Pons (tissue), 1 donor: Measurements from ENCODE around the gene TMEM209.
A peak's percentile ranks its signal among the peaks of the same experiment; 100 is the strongest.
"Not testable (repeated sequence)": the region's sequence is repeated elsewhere in the genome, so short reads cannot be mapped to it uniquely, and the experiment has no call there.

Experiments used
- DNase-seq: peaks from one replicate; pipeline ENCODE4 v3.0.0-alpha.2; 2016; ENCODE audit warnings: low spot score

Gene TMEM209

DNA sequence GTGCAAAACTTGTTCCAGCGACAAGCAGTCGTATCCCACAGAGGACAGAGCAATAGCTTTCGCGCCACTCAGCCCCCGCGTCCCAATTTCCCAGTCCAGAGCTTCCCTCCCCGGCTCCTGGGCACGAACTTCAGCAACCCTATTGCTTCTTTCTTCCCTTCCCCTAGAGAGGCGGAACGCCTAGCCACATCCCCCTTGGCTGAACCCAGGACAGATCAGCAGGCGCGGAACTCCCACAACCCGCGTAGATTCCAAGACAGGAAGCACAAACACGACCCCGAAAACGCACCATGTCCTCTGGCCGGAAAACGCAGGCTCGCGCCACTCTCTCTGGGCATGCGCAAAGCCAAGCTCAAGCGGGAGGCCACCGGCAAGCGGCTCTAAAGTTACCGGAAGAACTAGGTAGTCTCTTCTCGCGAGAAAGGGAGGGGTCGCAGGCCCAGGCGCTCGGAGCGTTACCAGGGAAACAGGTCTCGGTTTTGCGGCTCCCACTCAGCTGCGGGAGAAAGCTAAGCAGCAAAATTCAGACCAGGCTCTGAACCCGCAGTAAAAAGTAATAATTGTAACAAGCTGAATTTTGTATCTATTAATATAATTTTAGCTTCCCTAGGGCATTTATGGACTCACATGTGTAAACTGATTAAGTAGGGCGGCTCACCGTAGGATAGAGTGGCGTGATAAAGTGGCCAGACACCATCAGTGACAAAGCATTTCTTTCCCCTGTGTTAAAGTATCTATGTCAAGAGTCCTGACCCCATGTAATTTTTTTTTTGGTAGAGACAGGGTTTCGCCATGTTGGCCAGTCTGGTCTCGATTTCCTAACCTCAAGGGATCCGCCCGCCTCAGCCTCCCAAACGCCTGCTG lies at the start of gene TMEM209:
TSS of gene TMEM209 (minus strand) at position 323 of the 864 bp plus-strand sequence. CDS start at position 292, 31 bp downstream.
- DNase-seq, result peak; percentile 96

DNA sequence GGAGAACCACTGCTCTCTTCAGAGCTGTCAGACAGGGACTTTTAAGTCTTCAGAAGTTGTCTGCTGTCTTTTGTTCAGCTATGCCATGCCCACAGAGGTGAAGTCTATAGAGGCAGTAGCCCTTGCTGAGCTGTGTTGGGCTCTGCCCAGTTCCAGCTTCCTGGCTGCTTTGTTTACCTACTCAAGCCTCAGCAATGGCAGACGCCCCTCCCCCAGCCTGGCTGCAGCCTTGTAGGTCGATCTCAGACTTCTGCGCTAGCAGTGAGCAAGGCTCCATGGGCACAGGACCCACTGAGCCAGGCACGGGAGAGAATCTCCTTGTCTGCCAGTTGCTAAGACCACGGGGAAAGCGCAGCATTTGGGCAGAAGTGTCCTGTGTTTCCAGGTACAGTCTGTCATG lies 49.3 kb upstream of the TMEM209 start:
- DNase-seq, result no peak

DNA sequence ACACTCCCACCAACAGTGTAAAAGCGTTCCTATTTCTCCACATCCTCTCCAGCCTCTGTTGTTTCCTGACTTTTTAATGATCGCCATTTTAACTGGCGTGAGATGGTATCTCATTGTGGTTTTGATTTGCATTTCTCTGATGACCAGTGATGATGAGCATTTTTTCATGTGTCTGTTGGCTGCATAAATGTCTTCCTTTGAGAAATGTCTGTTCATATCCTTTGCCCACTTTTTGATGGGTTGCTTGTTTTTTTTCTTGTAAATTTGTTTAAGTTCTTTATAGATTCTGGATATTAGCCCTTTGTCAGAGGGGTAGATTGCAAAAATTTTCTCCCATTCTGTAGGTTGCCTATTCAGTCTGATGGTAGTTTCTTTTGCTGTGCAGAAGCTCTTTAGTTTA lies 44.4 kb upstream of the TMEM209 start:
- not testable (repeated sequence) for DNase-seq

DNA sequence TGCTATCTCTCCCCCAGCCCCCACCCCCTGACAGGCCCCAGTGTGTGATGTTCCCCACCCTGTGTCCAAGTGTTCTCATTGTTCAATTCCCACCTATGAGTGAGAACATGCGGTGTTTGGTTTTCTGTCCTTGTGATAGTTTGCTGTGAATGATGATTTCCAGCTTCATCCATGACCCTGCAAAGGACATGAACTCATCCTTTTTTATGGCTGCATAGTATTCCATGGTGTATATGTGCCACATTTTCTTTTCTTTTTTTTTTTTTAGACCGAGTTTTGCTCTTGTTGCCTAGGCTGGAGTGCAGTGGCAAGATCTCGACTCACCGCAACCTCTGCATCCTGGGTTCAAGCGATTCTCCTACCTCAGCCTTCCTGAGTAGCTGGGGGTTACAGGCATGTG lies 43.6 kb upstream of the TMEM209 start:
- not testable (repeated sequence) for DNase-seq

DNA sequence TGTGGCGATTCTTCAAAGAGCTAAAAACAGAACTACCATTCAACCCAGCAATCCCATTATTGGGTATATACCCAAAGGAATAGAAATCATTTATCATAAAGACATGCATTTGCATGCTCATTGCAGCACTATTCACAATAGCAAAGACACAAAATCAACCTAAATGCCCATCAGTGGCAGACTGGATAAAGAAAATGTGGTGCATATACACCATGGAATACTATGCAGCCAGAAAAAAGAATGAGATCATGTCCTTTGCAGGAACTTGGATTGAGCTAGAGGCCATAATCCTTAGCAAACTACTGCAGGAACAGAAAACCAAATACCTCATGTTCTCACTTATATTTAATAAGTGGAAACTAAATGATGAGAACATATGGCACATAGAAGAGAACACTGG lies 41.3 kb upstream of the TMEM209 start:
- DNase-seq, result not testable (repeated sequence)

DNA sequence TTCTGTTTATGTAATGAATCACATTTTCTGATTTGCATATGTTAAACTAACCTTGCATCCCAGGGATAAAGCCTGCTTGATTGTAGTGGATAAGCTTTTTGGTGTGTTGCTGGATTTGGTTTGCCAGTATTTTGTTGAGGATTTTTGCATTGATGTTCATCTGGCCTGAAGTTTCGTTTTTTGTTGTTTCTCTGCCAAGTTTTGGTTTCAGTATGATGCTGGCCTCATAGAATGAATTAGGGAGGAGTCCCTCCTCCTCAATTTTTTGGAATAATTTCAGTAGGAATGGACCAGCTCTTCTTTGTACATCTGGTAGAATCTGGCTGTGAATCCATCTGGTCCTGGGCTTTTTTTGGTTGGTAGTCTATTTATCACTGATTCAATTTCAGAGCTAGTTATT lies 38.3 kb upstream of the TMEM209 start:
- not testable (repeated sequence) for DNase-seq

DNA sequence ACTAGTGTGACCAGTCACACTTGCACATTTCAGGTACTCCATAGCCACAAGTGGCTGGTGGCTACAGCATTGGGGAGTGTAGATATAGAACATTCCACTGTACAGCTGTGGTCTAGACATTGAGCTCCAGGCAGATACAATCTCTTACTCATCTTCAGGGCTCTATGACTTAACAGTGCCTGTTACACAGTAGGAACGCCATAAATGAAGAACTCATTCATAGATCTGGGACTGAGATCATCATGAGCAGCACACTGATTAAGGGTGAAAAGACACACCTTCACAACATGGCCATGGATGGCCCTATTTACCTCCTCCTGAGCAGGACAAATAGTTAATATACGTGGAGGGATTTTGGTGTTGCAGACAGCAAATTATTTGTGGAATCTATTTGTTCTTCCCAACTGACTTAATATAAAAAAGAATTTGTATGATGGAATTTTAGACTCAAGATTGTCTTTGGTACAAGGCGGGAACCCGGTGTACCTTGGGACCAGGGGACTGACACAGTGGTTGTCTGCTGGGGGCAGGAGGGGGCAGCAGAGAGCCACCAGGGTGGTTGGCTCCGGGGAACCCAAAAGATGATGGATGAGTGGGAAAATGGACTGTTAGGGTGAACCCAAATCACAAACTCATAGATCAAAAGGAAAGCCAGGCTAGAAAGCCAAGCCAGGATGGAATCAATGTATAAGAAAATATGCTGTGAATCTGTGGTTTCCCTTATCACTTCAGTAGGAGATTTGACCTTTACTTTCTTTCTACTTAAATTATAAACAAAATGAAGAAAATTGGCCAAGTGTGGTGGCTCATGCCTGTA lies 37.2 kb upstream of the TMEM209 start:
- peak; percentile 35 for DNase-seq

DNA sequence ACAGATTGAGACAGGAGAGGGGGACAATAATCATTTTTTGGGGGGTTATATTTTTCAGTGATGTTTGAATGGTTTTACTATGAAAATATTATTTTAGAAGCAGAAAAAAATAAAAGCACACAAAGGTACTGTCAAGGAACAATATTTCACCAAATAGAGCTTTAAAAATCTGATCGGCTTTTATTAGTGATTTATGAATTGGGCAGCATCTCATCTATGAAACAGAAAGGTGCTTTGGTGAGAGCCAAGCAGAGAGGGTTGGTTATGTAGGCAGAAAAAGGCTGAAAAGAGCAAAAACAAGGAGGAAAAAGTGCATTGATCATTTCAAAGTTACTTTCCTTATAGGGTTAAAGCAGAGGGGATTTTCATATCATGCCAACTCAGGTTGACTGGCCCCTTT lies 35.0 kb upstream of the TMEM209 start:
- no peak for DNase-seq

DNA sequence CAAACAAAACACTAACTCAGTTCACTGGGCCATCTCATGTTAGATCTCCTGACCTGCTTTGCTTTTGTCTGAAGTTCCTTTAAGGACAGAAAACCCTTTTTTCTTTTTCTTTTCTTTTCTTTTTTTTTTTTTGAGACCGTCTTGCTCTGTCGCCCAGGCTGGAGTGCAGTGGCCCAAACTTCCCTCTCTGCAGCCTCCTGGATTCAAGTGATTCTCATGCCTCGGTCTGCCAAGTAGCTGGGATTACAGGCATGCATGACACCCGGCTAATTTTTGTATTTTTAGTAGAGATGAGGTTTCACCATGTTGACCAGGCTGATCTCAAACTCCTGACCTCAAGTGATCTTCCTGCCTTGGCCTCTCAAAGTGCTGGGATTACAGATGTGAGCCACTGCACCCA lies 31.2 kb upstream of the TMEM209 start:
- DNase-seq, result not testable (repeated sequence)

DNA sequence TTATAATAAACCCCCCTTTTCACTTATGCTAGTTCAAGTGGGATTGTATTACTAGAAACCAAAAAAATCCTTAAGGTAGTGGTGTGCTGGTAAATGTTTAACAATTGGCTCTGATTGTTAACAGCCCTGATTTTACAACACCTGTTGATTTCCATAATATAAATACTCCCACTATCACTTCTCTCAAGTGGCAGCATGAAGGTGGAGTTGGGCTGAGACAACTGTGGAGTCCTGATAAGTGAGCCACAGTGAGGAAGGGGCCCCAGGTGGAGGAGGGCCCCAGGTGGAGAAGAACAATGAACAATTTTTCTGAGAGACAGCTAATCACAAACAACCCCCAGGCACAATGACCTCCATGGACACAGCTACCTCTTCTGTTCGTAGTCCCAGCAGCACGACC lies 28.9 kb upstream of the TMEM209 start:
- DNase-seq, result no peak

DNA sequence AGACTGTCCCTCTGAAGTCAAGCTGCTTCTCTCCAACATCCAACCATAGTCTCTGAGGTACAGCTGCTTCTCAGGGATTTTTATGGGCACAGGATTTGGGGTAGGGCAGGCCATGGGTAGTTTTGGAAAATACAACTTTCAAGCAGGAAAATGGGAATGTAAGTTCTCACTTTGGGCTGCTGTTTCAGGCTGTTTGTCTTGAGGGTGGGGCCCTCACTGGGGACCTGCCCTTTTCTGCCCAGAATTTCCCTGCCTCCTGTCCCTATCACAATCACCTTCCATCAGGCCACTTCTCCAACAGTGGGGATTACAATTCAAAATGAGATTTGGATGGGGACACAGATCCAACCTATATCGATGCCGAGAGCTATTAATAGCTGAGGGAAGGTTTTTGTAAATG lies 27.0 kb upstream of the TMEM209 start:
- DNase-seq, result no peak

DNA sequence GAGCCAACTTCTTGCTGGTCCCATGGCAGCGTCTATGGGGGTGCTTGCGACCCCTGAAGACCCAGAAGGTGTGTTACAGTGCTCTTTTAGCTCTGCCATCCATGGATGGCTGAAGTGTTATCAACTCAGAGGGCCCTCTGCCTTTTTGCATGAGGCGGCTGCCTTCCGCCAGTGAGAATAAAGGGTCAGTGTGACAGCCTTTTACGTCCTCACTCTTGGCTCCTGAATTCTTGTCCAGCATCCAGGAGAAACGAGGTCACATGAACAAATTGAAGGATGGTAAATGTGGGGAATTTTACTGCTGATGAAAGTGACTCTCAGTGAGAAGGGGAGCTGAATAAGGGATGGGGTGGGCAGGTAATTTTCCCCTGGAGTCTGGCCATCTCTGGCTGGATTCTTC lies 26.6 kb upstream of the TMEM209 start:
- DNase-seq, result peak; percentile 77

DNA sequence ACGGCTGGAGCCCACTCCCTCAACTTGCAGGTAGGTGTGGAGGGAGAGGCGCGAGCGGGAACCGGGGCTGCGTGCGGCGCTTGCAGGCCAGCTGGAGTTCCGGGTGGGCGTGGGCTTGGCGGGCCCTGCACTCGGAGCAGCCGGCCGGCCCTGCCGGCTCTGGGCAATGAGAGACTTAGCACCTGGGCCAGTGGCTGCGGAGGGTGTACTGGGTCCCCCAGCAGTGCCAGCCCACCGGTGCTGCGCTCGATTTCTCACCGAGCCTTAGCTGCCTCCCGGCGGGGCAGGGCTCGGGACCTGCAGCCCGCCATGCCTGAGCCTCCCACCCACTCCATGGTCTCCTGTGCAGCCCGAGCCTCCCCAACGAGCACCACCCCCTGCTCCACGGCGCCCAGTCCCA lies 24.8 kb upstream of the TMEM209 start:
- DNase-seq, result not testable (repeated sequence)

DNA sequence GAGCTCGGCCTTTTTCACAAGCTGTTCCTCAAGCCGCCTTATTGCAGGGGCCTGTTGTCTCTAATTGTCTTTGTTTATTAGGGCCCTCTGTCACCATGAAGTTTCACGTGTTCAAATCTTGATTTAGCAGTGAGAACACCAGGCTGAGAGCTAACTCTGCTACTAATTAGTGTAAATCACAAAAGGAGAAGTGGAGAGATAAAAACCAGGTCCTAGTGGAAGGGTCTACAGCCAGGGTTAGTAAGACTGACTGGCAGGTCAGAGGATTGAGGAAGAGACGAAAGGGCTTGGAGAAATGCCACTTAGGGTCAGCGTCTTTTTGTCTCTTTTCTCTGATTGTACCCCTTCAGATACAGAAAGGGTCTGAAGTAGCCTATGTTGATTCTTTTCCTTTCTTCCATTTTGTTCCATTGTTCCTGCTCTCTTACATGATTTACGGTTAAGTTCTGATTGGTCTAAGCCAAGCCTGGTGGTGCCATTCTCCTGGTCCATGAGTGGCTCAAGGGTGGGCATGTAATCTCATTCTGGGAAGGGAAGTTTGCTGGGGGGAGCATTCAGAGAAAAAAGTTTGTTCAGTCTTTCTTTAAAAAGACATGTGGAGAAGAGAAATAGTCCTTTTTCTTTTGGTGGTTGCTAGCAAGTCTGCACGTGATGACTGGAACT lies 23.8 kb upstream of the TMEM209 start:
- peak; percentile 30 for DNase-seq

DNA sequence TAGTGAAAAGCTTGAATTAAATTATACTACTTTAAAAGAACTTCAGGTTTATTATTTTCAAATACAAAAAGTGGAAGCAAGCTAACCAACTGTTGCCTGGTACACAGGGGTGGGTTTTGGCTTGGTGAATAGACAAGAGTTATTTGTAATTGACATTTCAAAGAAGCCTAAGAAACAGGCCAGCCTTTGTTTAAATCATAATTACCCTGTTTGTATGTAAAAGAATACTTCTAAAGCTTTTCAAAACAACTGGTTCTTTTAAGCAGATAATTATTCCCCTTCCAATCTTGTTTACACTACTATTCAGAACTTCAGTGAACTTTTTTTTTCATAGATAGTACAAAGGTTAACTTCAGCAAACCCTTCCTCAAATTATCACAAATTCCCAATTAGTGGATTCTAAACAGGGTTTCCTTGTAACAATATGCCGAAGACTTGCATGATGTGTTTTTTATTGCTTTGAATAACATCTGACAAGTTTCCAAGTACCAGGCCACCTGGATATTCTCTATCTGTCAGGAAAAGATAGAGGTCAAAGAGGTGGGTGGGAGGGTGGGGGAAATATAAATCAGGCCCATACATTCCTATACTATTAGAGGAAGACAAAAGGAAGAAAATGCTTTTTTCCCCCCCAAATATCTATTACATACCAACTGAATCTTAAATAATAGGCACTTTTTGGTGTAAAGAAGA lies 22.8 kb upstream of the TMEM209 start:
- peak; percentile 94 for DNase-seq

DNA sequence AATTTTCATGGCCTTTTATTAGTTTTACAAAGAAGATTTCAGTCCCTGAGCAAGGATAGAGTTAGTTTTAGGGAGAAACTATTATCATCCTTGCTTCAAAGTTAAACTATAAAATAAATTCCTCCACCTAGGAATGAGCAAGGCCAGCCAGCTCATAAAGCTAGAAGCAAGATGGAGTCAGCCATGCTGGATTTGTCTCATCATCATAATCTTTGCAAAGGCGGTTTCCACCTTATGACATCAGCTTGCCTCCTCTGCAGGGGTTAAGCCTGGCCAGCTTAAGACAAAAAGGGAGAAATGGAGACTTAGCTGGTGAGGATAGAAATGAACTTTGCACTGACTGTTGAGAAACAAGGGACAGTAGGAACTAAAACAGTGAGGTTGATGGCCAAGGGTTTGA lies 21.1 kb upstream of the TMEM209 start:
- DNase-seq, result no peak

DNA sequence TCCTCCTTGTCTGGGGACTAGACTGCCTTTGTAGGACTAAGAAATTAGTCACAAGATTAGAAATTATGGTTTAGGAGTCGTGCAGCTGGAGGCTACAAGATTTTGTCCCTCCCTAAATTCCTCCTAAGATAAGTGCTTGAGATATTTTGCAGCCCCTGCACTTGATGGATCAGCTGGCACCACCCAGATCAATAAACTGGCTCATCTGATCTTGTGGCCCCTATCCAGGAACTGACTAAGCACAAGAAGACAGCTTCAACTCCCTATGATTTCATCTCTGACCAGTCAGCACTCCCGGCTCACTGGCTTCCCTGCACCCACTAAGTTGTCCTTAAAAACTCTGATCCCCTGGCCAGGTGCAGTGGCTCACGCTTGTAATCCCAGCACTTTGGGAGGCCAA lies 19.7 kb upstream of the TMEM209 start:
- DNase-seq, result not testable (repeated sequence)

DNA sequence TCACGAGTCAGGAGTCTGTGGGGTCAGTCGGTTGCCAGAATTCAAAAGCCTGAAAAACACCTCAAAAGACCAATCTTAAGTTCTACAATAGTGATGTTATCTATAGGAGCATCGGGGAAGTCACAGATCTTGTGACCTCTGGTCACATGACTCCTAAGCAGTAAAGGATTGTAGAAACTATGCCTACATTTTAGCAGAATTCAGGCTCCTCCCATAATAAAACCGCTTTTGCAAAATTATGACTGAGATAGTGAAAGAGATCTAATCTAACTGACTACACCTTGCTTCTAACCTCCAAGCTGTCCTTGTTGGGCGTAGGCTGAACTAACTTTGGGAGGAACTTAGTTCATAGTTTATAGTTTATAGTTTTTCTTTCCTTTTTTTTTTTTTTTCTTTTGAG lies 19.0 kb upstream of the TMEM209 start:
- no peak for DNase-seq

DNA sequence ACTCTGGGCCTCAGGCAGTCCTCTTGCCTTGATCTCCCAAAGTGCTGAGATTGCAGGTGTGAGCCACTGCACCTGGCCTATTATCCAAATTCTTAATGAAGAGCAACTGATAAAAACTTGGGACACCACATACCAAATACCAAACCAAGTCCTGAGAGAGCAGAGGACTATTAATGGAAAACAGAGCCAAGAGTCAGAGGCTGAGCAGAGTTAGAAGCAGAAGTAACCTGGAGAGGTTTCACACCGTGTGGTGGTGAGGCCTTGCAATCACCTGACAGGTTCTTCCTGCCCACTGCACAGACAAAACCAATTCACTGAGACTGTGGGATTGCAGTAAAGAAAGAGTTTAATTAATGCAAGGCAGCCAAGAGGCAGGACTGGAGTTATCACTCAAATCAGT lies 18.4 kb upstream of the TMEM209 start:
- DNase-seq, result no peak

DNA sequence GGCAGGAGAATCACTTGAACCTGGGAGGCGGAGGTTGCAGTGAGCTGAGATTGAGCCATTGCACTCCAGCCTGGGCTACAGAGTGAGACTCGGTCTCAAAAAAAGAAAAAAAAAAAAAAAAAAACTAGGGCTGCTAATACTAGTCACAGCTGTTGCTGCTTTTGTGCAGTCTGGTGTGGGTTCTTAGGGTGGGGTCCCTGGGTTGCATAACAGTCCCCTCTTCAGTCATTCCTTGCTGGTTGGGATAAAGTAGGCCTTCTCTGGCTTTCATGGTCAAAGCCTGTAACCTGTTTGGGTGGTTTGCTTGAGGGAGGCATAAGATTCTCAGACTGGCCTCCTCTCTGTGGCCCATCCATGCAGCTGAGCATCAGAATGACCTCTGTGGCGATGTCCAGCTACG lies 16.5 kb upstream of the TMEM209 start:
- no peak for DNase-seq

DNA sequence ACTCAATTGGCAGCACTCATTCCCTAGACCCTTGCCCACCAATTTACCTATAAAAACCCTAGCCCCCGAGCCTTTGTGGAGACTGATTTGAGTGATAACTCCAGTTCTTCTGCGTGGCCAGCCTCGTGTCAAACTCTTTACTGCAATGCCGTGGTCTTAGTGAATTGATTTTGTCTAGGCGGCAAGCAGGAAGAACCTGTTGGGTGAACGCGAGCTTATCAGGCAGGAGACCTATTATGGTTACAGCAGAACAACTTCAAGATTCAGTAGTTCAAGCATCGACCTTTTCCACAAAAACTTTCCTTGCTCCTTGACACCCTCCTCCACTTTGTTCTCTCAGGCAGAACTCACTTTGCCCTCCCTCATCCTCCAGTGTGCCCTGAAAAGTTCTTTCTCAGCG lies 14.7 kb upstream of the TMEM209 start:
- no peak for DNase-seq
